Stimulated activated CD4-positive, alpha-beta T cell treated with anti-CD3 and anti-CD28 coated beads, Interleukin-12 subunit alpha, Interleukin-12 subunit beta, amount 100 ng/mL, for 48 hours (primary cell): Measurements from ENCODE around the gene PGA4.

Source experiments
- DNase-seq, 3 donors: peaks; one replicate each; pipeline ENCODE4 v3.0.0-alpha.2; 2020; ENCODE audit warnings: low read depth in 2 of 3, low spot score in 1 of 3

PGA4 gene

GRCh38 chr11:61277186-61278000 is 55.2 kb downstream of the PGA4 start:
- DNase-seq: no peak

- no peak for DNase-seq
Measured at GRCh38 chr11:61278001-61278470, 55.9 kb downstream of the PGA4 start.

GRCh38 chr11:61279934-61280659 is 58.0 kb downstream of the PGA4 start:
- DNase-seq: no peak

GRCh38 chr11:61280883-61281580 is 58.9 kb downstream of the PGA4 start:
- no peak for DNase-seq
